ENCODE measurements around the gene SMIM32. TPM values are rescaled to one million over a fixed set of nuclear protein-coding genes. Genes with fewer than 3 reads are reported as not detected.

The SMIM32 gene
- total RNA-seq, 1 donor from 2014 or later, result 0.22 TPM

- Mint-ChIP-seq H3K27ac (no peak overlapping the region), H3K27me3 (ENCODE audit: low read depth) (peaks cover 5% of the 10 kb centered on the region), H3K36me3 (peaks cover 2% of the 10 kb centered on the region), H3K4me1 (no peaks in the 10 kb centered on the region), H3K9me3 (peaks cover 6% of the 10 kb centered on the region), H3K4me3 (no peak overlapping the region)
- no peak for TF ChIP-seq CTCF (IDR thresholded peaks at IDR 0.05; ENCODE audit: unreplicated experiment)
- no peak for DNase-seq (ENCODE audit: low spot score in 2 of 2, unreplicated experiment in 2 of 2)
Measured at GRCh38 chr5:136208916-136209315, 16.0 kb upstream of the SMIM32 start.

GRCh38 chr5:136207631-136208030 lies 14.7 kb upstream of the SMIM32 start:
- no peak for DNase-seq (ENCODE audit: low spot score in 2 of 2, unreplicated experiment in 2 of 2)
- Mint-ChIP-seq H3K4me3 (no peak overlapping the region), H3K36me3 (peaks cover 2% of the 10 kb centered on the region), H3K27me3 (ENCODE audit: low read depth) (peaks cover 3% of the 10 kb centered on the region), H3K9me3 (peaks cover 6% of the 10 kb centered on the region), H3K4me1 (peaks cover 8% of the 10 kb centered on the region), H3K27ac (no peak overlapping the region)
- no peak for TF ChIP-seq CTCF (IDR thresholded peaks at IDR 0.05; ENCODE audit: unreplicated experiment)

GRCh38 chr5:136206361-136206760 lies 13.4 kb upstream of the SMIM32 start:
- no peak for DNase-seq (ENCODE audit: low spot score in 2 of 2, unreplicated experiment in 2 of 2)
- peaks cover 3% of the 10 kb centered on the region for H3K27me3 Mint-ChIP-seq (ENCODE audit: low read depth)
- no peak overlapping the region for H3K27ac Mint-ChIP-seq
- H3K4me3 Mint-ChIP-seq, result no peak overlapping the region
- peaks cover 6% of the 10 kb centered on the region for H3K9me3 Mint-ChIP-seq
- peaks cover 2% of the 10 kb centered on the region for H3K36me3 Mint-ChIP-seq
- no peak for TF ChIP-seq CTCF (IDR thresholded peaks at IDR 0.05; ENCODE audit: unreplicated experiment)
- H3K4me1 Mint-ChIP-seq, result peaks cover 15% of the 10 kb centered on the region

- peaks cover 2% of the 10 kb centered on the region for H3K36me3 Mint-ChIP-seq
- no peak overlapping the region for H3K4me3 Mint-ChIP-seq
- H3K4me1 Mint-ChIP-seq, result peaks cover 15% of the 10 kb centered on the region
- DNase-seq (ENCODE audit: low spot score in 2 of 2, unreplicated experiment in 2 of 2), result no peak
- H3K9me3 Mint-ChIP-seq, result peaks cover 6% of the 10 kb centered on the region
- no peak for TF ChIP-seq CTCF (IDR thresholded peaks at IDR 0.05; ENCODE audit: unreplicated experiment)
- H3K27me3 Mint-ChIP-seq (ENCODE audit: low read depth), result peaks cover 3% of the 10 kb centered on the region
- H3K27ac Mint-ChIP-seq, result no peak overlapping the region
Measured at GRCh38 chr5:136205941-136206340, 13.0 kb upstream of the SMIM32 start.

GRCh38 chr5:136205061-136205702 lies 12.2 kb upstream of the SMIM32 start:
- TF ChIP-seq CTCF (IDR thresholded peaks at IDR 0.05; ENCODE audit: unreplicated experiment), result no peak
- DNase-seq (ENCODE audit: low spot score in 2 of 2, unreplicated experiment in 2 of 2), result no peak
- no peak overlapping the region for H3K4me3 Mint-ChIP-seq
- peaks cover 15% of the 10 kb centered on the region for H3K4me1 Mint-ChIP-seq
- no peak overlapping the region for H3K27ac Mint-ChIP-seq
- peaks cover 5% of the 10 kb centered on the region for H3K27me3 Mint-ChIP-seq (ENCODE audit: low read depth)
- peaks cover 2% of the 10 kb centered on the region for H3K36me3 Mint-ChIP-seq
- H3K9me3 Mint-ChIP-seq, result peaks cover 6% of the 10 kb centered on the region

All from mesothelial cell of epicardium (in vitro differentiated cells).